Superior temporal gyrus (tissue), 1 donor: ENCODE measurements around the gene RBPJ.
"Not testable (repeated sequence)": the region's sequence is repeated elsewhere in the genome, so short reads cannot be mapped to it uniquely, and the experiment has no call there.

Experiments
- DNase-seq: peaks from one replicate; pipeline ENCODE4 v3.0.0-alpha.2; 2016; ENCODE audit errors: extremely low spot score

The RBPJ gene

DNA sequence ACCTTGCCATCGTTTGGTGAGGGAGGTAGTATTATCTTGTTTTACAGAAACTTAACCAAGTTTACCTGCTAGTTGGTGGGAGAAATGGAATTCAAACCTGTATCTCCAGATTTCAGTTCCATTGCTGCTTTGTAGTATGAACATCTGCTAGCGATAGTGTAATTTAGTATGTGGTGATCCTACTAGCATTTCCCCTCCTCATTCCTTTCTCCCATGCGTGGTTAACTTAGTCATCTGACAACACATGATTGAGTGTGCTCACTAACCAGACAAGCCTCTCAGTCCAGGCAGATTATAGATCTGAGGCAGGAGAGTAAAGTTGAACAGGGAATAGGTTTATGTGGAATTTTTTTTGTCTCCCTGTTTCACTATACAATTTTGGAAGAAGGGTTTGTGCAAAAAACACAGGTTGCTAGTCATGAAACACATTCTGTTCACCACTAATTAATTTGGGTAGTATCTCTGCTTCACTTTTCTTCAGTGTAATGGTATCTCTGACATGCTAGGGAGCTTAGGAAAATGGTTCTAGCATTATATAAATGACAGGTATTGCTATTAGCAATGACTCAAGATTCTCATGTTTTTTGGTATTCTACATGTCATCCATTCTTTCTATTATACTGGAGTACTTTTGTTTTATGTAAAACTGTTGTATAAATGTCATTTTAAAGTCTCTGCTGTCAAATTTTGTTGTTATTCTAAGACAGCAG is 21.7 kb downstream of the RBPJ start:
- DNase-seq, result peak; percentile 79

DNA sequence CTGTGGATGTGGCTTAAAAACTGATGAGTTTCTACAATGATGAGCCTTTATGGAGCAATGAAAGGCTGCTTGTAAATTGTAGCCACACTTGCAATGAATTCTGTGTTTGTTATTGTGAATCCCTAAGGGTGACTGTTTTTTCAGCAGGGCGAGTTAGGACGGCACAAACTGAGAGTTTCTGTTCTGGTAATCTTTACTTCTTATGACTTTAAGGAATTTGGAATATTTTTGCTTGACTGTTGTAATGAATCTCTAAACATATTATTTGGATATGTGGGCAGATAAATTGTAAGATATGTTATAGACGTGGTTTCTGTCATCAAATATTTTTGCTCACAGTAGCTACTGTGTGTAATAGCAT is 22.2 kb downstream of the RBPJ start:
- peak; percentile 93 for DNase-seq

DNA sequence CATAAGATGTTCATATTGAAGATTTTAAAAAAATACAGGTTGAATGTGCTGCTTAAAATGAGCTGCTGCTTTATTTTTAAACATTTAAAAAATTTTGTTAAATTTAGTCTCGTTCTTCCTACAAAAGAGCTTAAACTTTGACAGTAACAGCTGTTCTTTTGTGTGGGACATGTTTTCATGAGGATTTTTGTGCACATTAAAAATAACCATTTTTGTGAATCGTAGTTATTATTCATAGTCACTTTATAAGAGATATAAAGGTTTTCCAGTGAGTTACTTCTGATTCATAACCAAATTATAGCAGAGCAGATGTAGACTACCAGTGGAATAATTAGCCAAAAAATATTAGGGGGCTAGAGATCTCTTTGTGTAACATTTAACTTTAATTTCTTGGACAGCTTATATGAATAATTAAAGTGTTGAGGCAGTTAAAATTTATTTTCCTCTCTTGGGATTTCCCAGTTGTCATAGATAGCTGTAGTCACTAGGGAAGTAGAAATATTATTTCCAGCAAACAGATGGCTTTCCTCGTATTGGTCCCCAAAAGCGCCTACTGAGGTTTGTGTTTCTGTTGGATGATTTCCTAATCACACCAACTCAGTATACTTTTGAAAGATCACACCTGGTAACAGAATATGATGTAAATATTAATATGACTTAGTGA is 24.2 kb downstream of the RBPJ start:
- DNase-seq, result peak; percentile 60

DNA sequence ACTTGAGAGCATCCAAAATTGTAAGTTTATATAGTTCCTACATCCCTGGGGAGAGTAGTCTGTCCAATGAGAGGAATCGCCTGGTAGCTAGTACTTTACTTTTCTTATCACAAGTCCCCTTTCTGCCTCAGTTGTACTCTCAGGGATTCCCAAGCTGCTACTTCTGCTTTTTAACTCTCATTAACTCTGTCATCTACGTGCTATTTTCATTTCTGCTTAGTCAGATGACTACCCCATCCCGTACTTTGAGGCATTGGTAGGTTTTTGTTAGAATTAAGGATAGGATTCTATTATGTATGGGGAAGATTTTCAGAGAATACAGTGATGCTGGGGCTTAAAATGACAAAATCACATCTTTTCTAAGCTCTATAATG is 24.7 kb downstream of the RBPJ start:
- DNase-seq, result no peak

DNA sequence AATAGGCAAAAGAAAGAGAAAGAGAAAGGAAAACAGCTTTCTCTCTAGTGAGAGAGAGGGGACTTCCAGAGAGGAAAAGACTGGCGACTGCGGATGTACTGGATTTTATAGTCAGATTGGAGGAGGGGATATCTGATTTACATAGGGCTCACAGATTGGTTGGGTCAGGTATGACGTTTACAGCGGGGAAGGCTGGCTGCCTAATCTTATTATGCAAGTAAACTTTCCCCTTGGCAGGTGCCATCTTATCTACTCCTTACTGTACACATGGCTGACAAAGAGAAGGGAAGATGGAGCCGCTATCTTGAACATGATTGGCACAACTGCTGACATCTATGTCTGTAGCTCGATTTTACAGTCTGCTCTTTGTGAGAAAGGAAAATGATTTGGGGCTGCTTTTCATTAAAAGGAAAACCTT is 25.4 kb downstream of the RBPJ start:
- peak; percentile 75 for DNase-seq

DNA sequence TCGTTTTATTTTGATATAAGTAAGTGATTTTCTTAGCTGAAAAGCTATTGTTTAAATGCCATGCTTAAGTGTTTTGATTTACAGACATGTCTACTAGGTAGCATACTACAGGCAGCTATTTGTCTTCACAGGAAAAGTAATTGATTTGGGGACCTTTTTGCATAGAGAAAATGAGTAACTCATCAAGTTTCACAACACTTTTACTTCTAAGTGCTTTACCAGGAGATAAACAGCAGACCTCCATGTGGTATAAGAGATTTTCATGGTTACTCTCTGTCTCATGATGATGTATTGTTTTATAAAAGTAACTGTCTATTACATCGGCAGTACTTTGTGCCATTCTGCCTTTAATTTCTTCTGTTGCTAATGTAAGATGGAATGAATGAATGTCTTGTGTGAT is 28.7 kb downstream of the RBPJ start:
- DNase-seq, result no peak

DNA sequence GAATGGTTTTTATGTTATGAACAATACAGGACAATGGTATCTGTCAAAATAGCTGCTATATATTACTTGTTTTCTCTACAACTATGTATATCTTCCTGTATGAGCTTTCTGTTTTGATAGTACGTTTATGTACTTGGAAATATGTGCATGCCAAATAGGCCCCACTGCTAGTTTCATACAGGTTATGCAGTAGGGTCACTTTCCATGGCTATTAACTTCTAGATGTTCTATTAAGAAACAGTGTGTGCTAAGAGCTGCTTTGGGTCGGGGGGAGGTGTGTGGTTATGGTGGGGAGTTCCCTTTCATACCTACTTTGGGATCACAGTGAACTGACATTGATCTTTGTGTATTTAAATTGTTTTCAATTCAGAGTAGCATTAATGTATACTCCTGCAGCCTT is 30.9 kb downstream of the RBPJ start:
- no peak for DNase-seq

DNA sequence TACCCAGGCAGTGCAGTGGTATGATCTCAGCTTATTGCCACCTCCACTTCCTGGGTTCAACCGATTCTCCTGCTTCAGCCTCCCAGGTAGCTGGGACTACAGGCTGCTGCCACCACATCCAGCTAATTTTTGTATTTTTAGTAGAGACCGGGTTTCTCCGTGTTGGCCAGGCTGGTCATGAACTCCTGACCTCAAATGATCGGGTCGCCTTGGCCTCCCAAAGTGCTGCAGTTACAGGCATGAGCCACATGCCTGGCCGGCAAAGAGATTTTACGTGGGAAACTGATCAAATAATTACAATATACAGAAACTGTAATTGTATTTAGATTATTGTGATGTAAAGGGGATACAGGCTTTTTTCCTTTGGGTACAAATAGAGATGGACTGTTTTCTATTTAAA is 33.7 kb downstream of the RBPJ start:
- no peak for DNase-seq

DNA sequence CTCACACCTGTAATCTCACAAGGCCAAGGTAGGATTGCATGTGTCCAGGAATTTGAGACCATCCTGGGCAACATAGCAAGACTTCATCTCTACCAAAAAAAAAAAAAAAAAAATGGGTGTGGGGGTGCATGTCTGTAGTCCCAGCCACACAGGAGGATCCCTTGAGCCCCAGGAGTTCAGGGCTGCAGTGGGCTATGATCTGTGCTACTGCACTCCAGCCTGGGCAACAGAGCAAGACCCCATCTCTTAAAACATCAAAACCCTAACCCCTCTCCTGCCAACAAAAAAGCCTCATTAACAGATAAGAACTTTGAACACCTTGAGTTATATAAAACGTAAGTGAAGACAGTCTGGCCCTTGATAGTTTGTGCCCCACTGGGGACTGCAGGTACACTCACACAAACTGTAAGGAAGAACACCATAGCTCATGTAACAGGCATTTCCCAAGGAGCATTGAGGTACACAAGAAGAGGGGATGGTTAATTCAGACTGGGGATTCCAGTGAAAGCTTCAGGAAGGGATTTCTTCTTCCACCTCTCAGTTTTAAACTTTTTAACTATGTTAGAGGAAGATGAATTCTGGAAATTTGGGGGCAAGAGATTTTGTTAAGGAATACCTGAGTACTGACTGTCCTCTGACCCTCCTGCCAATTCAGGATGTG is 34.7 kb downstream of the RBPJ start:
- no peak for DNase-seq

DNA sequence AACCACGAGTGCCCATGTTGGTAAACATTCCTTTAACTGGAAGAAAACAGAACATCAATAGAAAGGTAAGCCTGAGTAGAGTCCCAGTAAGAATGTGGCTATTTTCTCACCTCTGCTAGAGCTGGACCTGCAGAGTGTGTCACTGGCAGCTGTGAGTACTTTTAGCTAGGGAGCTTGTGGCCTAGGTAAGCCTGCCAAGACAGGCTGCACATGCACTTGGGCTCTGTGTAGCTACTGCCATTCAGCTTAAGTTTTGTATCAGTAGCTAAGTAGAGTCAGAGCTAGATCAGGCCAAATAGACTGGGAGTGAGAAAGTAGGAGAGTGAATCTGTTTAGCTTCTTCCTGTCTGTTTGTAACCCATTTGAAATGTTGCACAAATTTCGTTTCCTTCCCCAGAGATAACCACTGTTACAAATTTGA is 35.3 kb downstream of the RBPJ start:
- DNase-seq, result peak; percentile 33

DNA sequence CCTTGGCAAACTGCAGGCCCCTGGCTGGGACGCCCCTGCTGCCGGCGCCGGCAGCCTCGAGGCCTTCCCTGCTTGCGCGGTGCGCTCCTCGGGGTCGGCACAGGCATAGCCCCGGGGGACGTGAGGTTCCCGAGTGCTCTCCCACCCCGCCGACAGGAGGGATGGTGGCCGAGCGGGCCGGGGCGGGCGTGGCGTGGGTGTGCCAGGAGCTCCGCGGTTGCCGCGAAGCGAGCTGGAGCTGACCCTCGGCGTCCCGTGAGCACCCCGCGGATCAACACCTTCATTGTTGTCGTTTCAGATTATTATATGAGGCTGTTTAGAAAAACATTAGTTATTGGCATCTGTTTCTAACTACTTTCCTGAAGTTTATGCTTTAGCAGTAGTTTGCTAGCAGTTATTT is 38.7 kb downstream of the RBPJ start:
- DNase-seq, result not testable (repeated sequence)

DNA sequence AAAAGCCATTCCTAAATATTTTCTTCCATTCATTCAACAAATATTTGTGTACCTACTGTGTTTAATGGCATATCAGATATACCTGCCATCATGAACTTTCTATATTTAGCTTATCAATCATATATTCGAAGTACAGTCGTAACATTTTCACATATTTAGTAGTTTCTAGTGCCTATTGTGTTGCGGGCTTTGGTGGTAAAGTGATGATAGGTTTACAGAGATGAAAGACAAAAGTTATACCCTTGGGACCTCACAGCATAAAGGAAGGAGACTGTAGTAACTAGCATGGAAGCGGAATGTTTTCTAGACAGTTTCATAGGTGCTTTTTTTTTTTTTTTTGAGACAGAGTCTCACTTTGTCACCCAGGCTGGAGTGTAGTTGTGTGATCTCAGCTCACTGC is 39.5 kb downstream of the RBPJ start:
- no peak for DNase-seq

DNA sequence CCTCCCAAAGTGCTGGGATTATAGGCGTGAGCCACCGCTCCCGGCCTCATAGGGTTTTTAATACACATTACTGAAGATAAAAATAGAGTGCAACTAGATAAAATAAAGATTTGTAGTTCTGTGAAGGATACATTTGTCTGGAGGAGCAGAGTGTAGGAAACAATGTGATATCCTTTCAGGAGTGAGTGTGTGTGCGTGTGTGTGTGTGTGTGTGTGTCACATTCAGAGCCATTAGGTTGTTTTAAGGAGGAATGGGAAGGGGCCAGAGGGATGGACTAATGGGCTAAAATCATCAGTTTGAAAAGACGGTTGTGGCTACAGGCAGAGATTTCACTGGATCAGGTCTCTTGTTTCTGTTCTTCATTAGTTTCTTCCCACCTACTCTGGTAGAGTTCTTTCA is 40.0 kb downstream of the RBPJ start:
- DNase-seq, result no peak

DNA sequence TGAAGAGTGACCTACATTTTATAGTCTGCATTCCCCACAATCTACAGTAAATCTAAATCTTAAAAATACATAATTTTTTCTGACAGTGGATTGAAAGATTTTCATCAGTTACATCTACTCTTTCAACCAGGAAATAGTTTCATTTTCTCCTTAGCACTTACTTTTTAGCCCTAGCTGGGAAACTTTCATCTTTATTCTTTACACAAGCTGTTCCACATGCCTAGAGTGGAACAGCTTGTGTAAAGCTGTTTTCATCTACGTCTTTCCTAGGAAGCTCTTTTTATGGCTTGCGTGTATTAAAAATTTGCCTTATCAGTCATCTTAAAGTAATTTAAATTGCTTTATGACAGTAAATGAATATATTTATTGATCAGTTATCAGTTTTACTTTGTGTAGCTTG is 40.5 kb downstream of the RBPJ start:
- DNase-seq, result no peak

DNA sequence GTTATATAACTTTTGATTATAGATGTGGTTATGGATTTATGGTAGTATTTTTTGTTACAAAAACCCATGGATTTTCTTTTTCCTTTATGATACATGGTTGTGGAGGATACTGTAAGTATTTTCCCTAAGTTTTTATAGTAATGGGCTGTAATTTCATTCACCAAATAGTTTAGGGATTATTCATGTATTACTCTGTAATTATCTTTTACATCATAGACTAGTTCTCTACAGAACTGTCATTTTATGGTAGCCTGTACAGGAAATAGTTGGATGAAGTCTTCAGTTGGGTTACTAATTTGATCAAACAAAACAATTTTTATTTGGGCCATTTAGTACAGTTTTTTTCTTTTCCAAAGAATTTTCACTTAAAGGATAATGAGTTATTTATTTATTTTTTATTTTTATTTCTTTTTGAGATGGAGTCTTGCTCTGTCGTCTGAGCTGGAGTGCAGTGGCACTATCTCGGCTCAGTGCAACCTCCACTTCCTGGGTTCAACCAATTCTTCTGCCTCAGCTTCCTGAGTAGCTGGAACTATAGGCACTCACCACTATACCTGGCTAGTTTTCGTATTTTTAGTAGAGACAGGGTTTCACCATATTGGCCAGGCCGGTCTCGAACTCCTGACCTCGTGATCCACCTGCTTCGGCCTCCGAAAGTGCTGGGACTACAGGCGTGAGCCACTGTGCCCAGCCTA is 42.1 kb downstream of the RBPJ start:
- no peak for DNase-seq

DNA sequence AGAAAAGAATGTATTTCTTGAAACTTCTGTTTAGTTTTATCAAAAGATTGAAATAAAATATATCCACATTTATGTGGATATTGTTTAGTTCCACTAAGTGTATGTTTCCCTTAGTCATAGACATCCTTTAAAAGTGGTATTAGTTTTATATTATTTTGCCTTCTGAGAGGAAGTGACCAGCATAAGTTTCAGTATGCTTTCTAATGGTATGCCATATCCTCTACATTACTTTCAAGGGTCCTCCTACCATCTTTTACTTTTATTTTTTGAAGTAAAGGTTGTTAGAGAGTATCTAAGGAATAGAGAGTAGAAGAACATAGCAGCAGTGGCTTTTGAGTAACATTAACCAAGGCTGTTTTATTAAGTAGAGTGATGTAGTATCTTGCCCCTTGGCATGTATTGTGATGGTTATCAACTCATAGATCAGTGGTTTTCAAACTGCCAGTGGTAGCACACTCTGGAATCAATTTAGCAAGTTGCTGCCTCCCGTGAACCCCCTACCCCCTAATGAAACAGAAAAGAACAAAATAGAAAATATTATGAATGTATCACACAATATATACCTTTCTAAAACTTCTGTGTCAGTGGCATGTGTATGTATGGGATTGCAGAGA is 44.8 kb downstream of the RBPJ start:
- DNase-seq, result no peak

DNA sequence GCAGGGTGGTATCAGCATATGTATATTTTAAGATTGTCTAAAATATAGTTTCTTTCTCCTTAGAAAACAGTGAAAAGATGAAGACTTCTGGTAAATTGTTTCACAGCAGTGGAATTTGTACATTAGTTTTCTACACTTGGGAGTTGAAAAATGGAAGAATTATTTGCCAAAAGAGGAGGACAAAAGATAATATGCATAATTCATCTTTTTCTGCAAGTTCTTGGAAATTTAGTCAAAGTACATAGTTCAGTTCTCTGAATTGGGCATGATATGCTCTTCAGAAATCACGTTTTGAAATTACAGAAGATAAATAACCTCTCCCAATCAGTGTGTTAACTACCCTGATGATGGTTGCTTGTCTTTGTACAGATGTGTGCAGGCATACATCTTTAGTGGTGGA is 47.0 kb downstream of the RBPJ start:
- DNase-seq, result no peak

DNA sequence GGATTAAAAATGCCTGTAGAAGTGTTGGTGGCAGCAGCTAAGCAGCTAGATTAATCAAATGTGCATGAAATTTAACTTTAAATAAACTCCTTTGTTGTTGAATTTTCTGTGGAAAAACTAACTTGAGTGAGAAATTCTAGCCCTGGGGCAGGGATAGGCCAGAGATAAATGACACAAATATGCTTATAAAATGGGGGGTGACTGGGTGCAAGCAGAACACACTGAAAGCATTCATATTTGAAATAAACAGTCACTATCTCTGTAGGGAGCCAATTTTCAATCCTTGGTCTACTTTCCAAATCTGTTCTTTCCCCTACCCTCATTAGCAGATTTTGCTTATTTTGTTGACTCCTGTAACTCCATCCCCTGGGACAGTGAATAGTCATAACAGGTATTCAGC is 47.9 kb downstream of the RBPJ start:
- peak; percentile 39 for DNase-seq

DNA sequence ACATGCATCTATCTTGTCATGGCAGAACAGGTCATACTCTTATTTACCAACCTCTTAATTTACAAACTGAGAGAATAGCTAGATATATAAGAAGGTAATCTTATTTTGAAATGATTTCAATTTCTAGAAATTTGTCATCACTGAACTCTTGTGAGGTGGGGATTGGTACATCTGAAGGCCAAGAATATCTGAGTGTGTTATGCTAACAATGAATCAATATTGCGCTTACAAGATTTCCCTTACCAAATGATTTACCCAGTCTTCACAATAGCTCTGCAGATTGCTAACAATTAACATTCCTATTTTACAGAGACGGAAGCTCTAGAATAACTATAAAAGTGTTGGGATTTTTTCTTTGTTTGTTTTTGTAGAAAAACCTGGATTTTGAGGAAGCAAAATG is 48.3 kb downstream of the RBPJ start:
- peak; percentile 59 for DNase-seq

DNA sequence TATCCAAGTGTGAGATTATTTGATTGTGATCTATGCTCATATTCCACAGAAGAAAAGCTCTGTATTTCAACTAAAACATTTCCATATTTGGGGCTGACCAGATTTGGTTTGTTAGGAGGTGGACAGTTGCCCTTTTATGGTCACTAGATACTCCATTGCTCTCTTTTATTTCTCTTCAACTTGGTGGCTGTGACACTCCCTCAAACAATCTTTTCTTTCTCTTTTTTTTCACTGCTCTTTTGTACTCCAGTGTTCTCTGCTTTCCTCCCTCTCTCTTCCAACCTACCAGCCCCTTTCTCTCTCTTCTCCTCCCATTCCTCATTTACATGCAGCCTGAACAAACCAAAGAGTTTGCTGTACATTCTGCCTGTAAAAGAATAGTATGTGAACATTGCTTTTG is 48.8 kb downstream of the RBPJ start:
- no peak for DNase-seq

DNA sequence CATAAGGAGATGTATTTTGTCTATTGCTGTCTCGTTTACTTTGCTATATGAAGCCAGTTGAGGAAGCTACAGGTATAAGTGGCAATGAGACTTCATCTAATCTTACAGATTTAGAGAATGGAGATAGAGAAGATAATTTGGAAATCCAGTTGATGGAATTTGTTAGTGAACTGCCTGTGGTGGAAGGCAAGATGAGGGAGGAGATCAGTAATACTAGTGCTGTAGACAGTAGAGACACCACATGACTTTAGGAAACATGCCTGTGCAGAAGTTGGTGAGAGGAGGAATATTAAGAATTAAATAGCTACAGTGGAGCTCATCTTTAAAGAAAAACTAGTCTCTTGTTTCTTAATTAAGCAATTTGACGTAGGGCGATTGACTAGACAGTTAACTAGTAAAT is 51.3 kb downstream of the RBPJ start:
- DNase-seq, result peak; percentile 17

DNA sequence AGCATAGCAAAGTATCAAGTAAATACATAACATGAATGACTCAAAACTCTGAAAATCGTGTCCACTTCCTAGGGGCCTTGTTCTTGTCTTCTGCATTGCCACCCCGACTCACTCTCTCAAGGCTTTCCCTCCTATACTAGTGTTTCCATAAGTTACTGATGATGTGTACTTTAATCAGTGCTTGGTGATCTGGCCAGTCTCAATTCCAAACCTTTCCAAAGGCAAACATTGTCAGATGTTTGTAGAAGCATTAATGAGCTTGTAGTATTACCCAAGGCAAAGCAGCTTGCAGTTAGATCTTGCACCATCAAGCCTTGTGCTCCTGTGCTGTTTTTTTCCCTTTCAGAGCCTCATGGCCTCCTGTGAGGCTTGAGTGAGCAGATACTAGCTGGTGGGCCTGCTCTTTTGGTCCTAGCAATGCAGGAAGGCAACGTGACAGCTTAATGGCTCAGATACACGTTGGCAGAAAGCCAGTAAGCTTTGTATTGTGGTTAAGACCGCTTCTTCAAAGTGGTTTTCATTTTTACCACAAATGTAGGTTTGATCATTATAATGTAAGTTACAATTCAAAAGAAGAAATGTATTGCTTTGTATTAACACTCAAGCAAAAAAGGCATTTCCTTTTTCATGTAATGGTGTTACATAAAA is 51.8 kb downstream of the RBPJ start:
- peak; percentile 74 for DNase-seq
